ENCODE measurements around the gene MLLT10.

Gene MLLT10

DNA sequence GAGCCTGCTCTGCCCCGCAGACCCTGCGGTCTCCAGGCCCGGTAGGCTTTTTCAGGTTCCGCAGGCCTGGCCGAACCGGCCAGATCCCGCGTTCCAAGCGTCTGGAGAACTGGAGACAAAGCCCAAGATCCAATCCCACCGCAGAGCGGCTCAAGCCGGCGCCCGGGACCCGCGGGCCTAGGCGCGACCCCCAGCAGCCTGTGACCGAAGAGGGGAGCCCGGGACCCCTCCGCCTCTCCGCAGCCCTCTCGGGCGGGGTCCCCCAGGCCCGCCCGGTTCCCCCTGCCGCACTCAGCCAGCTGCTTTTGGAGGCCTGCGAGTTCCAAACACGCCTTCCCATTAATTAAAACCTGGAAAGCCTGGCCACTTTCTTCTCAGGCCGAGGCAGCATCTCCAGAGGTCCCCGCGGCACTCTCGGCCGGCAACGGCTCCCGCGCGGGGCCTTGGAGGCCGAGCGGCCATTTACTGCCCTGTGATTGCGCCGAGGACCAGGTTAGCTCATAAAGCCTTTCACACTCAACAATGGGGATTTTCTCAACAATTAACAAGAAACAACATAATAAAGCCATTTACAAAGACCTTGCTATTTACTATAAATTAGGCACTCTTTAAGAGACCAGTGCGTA, 25.2 kb upstream of the MLLT10 start:
- no peak overlapping the region for H3K27ac Mint-ChIP-seq
- peaks cover 49% of the 10 kb centered on the region for H3K27me3 Mint-ChIP-seq
- intact Hi-C loops (cut with micrococcal nuclease), result no loop called here
- H3K4me3 Mint-ChIP-seq, result no peak overlapping the region
- no peaks in the 10 kb centered on the region for H3K36me3 Mint-ChIP-seq (ENCODE audit: low read depth)
- H3K9me3 Mint-ChIP-seq, result no peaks in the 10 kb centered on the region
- H3K4me1 Mint-ChIP-seq (ENCODE audit: low read depth), result no peaks in the 10 kb centered on the region

DNA sequence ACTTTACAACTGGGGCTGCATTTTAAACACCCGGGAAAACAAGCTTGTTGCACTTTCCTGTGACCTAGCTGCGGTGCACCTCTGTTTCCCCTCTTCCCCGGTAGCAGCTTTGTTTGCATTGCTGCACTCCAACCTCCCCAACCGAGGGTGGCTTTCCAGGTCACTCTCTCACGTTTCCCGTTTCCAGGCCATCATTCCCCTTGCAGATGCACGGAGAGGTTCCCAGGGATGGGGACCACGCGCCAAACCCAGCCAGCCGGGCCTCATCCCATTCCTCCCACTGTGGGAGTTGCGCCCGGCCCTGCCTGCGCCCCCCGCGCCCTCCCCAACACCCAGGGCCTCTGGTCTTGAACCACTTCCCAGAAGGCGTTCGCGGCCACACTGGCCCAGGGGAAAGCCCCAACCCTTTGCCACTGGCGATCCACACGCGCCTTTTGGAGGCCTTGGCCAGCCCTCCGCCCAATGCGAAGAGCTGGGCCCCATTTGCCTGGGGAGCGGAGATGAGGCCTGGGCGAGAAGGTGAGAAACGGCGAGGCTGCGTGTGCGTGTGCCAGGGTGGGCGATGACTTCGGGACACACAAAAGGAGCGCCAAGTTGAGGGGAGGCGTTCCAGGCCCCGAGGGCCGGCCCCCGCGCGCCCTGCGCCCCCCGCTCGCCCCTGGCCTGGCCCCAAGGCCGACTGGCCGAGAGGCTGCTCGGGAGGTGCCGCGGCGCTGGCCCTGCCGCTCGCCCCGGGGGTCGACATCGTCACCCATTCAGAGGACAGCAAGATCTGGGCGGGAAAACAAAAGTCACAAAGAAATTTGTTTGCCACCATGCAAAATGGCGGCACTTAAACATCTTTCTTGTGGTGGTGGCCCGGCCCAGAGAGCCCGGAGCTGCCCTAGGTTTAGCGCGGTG, 24.4 kb upstream of the MLLT10 start:
- H3K4me3 Mint-ChIP-seq, result peak overlapping the region; percentile 40
- H3K27ac Mint-ChIP-seq, result no peak overlapping the region
- H3K36me3 Mint-ChIP-seq (ENCODE audit: low read depth), result no peaks in the 10 kb centered on the region
- H3K4me1 Mint-ChIP-seq (ENCODE audit: low read depth), result no peaks in the 10 kb centered on the region
- intact Hi-C loops (cut with micrococcal nuclease), result no loop called here
- no peaks in the 10 kb centered on the region for H3K9me3 Mint-ChIP-seq
- H3K27me3 Mint-ChIP-seq, result peaks cover 54% of the 10 kb centered on the region

DNA sequence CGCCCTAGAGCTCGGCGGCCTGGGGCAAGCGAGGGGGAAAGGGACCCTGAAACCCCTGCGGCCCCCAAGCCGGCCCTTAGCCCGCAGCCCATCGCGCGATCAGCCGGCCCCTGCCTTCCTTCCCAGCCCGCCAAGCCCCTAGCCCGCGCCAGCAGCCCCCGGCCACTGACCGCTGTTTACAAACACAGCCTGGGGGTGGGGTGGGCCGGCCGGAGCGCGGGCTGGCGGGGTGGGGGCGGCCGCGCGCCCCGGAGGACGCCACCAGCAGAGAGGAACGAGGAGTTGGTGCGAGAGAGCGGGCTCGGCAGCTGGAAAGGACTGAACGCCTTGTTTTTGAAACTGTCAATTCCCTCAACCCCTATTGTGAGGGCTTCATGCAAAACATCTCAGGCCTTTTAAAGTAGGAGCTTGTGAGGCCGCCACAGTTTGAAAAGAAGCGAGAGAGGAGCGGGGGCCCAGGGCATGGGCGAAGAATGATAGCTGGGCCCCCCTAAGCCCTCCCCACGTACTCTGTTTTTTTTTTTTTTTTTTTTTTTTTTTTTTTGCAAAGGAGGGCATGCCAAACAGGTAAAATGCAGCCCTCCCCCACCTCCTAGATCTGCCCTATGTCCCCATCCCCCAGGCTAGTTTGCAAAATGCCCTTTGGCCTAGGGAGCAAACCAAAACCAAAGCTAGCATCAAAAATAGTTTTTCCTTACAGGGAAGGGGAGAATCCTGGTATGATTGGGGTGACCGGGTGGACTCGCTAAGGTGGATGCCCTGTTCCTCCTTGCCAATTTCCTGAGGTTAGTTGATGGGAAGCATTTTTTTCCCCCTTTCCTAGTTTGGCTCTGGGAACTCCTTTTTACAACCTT, 23.6 kb upstream of the MLLT10 start:
- Mint-ChIP-seq H3K36me3 (ENCODE audit: low read depth) (no peaks in the 10 kb centered on the region), H3K27ac (no peak overlapping the region), H3K4me1 (ENCODE audit: low read depth) (no peaks in the 10 kb centered on the region), H3K27me3 (peaks cover 61% of the 10 kb centered on the region), H3K9me3 (no peaks in the 10 kb centered on the region), H3K4me3 (peak overlapping the region; percentile 40)
- intact Hi-C loops (cut with micrococcal nuclease), result no loop called here

DNA sequence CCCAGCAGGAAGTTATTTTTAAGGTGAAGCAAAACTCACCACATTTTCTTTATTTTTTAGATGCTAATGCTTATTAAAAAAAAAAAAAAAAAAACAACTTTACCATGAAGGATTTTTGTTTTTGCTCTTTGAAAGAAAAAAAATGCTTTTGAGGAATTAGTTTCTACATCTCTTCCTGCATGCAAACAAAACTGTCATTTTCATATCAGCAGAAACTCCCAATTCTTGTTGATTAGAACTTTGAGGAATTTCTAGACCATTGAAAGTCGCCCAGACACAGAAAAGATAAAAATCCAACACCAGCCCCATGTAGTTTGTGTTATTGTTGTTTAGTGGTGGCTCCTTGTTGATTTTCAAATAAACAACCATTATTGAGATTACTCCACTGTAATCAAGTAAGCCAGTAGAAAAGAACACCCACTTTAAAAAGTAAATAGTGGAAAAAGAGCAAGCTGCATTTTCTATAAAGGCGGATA, 22.9 kb upstream of the MLLT10 start:
- Mint-ChIP-seq H3K36me3 (ENCODE audit: low read depth) (no peaks in the 10 kb centered on the region), H3K9me3 (no peaks in the 10 kb centered on the region), H3K27ac (no peak overlapping the region), H3K4me1 (ENCODE audit: low read depth) (peaks cover 6% of the 10 kb centered on the region), H3K4me3 (no peak overlapping the region), H3K27me3 (peaks cover 62% of the 10 kb centered on the region)
- intact Hi-C loops (cut with micrococcal nuclease), result no loop called here

DNA sequence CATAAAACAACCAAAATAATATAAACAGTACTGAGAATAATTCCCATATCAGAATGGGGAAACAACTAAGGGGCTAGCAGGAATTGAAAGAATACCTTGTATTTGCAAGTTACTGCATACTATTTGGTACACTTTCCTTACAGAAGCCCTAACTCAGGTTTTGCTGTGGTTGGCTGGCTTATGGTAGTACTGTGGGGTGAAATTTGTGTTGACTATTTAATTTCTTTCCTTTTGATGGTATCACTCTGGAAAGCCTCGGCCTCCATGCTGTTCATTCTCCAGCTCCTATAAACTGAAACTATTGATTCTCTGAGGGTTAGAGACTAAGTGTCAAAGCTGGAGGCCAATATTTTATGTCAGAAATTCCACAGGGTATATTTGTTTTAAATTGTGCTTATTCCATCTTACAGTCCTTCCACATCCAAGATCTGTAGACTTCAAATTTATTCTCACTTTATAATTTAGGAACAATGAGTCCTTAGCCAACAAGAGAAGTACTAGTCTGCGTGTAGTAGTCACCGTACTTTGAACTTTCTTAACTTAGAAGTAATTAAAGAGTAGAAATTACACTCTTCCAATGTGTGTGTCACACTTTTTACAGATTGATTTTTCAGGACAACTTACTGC, 22.0 kb upstream of the MLLT10 start:
- H3K4me3 Mint-ChIP-seq, result no peak overlapping the region
- peaks cover 11% of the 10 kb centered on the region for H3K4me1 Mint-ChIP-seq (ENCODE audit: low read depth)
- peaks cover 63% of the 10 kb centered on the region for H3K27me3 Mint-ChIP-seq
- intact Hi-C loops (cut with micrococcal nuclease), result no loop called here
- H3K36me3 Mint-ChIP-seq (ENCODE audit: low read depth), result no peaks in the 10 kb centered on the region
- H3K9me3 Mint-ChIP-seq, result no peaks in the 10 kb centered on the region
- no peak overlapping the region for H3K27ac Mint-ChIP-seq

DNA sequence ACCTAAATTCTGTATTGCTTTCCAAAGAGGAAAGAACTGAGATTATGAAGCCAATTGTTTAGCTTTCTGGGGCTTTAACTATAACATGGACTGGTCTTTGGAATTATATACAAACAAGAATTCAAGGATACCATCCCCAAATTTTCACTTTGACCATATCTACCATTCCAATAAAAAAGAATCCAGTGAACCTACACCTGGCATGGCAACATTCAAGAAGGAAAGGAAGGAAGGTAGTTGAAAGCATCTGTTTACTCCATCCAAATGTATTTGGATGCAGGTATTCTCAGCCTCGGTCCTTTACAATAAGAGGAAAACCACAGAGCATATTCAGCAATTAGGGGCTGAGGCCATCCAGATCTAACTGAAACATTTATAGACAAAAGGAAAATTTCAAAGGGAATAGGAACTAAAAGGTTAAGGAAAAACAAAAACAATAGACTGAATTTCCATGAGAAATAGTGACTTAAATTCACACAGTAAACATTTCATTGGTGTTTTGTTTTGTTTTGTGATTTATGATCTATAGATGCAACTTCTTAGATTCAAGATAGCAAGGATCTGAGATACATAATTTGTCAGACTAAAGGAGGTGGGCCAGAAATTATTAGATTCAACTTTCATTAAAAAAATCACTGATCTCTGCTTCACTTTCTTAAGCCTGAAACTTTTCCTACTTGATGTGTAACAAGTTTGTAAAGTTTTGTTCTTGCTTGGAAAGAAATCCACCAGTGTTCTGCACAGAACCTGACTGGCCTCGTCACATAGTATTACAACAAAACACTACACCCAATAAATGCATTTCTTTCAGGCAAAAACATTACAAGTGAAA, 21.2 kb upstream of the MLLT10 start:
- no peaks in the 10 kb centered on the region for H3K9me3 Mint-ChIP-seq
- H3K27ac Mint-ChIP-seq, result no peak overlapping the region
- H3K36me3 Mint-ChIP-seq (ENCODE audit: low read depth), result no peaks in the 10 kb centered on the region
- no peak overlapping the region for H3K4me3 Mint-ChIP-seq
- intact Hi-C loops (cut with micrococcal nuclease), result no loop called here
- H3K27me3 Mint-ChIP-seq, result peaks cover 64% of the 10 kb centered on the region
- peaks cover 18% of the 10 kb centered on the region for H3K4me1 Mint-ChIP-seq (ENCODE audit: low read depth)

DNA sequence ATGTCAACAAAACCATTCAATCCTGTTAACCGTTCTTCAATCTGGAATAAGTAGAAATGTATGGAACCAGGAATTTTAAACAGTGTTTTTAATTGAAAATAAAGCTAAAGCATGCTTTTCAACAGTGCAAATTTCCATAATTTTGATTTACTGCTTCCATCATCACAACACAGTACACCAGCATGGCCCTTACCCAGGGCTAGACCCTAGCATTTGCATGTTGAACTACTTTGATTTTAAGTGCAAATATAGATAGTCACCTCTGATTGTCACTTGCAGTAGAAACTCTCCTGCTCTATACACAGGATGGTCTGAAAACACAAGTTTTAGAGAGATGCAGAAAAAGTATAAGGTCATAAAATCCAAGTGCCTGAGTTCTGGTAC, 20.6 kb upstream of the MLLT10 start:
- Mint-ChIP-seq H3K27ac (no peak overlapping the region), H3K4me1 (ENCODE audit: low read depth) (peaks cover 24% of the 10 kb centered on the region), H3K36me3 (ENCODE audit: low read depth) (no peaks in the 10 kb centered on the region), H3K4me3 (no peak overlapping the region), H3K9me3 (no peaks in the 10 kb centered on the region), H3K27me3 (peaks cover 65% of the 10 kb centered on the region)
- intact Hi-C loops (cut with micrococcal nuclease), result no loop called here

DNA sequence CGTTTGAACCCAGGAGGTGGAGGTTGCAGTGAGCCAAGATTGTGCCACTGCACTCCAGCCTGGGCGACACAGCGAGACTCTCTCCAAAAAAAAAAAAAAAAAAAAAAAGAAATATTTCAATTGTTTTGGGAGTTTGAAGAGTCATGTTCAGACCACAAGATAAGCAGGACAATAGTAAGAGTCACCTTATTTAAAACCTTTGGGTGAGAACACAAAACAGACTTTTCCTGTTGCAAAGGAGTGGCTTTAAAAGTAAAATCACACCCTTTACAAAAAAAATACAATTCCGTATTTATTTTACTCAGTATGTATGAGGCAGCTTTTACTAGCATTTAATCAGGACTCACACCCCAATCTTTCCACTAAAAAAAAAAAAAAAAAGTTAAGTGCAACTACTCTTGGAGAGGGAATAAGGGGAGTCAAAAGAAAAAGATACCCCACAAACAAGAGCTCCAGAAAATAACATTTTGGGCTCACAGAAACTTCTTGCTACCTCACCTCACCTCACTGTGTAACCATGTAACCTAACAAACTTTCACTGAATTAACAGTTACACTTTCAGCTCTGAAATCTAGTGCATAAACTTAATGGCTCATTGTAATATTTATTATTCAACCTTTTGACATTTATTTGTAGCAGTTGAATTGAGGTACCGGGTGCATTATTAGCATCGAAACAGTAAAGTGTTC, 19.8 kb upstream of the MLLT10 start:
- Mint-ChIP-seq H3K9me3 (no peaks in the 10 kb centered on the region), H3K4me3 (no peak overlapping the region), H3K27me3 (peaks cover 66% of the 10 kb centered on the region), H3K4me1 (ENCODE audit: low read depth) (peaks cover 33% of the 10 kb centered on the region), H3K27ac (no peak overlapping the region), H3K36me3 (ENCODE audit: low read depth) (no peaks in the 10 kb centered on the region)
- intact Hi-C loops (cut with micrococcal nuclease), result no loop called here

DNA sequence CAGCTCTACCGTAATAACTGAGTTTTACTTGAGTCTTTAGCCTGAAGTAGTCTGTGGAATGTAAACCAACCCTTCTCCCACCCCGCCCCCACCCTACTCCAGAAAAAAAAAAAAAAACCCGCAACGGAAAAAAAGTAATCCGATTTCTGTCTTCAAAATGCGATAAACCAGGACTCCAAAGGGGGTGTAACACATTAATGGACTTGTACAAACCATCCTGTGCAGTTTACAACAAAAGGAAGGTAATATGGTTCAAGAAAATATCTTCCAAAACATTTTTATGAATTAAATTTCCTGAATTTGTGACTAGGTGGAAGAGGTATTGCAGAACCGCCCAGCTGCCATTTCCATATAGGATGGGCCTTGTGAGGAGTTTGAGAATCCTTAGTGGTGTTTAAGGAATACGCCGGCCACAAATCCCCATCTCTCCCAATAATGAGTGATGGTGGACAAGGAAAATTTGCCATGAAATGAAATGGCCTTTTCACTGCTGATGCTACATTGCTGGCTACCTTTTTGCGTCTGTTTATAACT, 19.1 kb upstream of the MLLT10 start:
- H3K4me3 Mint-ChIP-seq, result no peak overlapping the region
- H3K36me3 Mint-ChIP-seq (ENCODE audit: low read depth), result no peaks in the 10 kb centered on the region

DNA sequence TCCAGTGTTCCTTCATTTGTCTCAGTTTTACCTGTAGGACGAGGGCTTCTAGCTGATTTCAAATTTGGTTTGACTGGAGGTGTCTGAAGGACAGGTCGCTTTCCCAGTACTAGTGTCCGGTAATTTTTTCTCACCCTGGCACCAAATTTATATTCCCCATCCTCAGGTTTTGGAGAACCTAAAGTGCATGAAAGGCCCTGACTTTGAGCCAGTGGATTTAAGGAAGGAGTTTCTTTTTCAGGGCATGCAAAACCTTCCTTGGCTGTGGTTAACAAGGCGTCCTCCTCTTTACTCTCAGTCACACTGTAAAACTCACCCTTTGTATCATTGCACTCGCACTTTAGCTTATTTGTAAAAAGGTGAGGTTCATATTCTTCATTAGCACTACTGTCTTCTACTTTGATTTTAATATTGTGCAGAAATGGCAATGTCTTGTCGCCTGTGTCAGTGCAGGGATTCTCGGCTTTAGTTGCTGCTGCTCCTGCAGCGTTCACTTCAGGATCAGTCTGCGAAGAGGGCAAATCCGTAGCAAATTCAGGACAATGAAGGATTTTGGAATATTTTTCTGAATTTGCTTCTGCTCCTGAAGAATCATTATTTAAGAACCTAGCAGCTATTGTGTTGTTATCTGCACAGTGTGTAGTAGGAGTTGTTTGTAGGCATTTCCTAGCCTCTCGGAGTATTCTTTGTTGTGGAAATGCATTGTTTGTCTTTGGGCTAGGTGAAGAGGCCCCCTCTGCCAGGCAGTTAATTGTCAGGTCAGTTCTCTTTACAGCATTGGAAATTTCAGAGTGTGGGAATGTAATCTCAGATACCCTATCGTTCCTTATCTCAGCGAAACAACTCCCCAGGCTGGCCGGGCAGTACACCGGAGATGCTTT, 18.4 kb upstream of the MLLT10 start:
- Mint-ChIP-seq H3K27me3 (peaks cover 71% of the 10 kb centered on the region), H3K4me1 (ENCODE audit: low read depth) (peaks cover 42% of the 10 kb centered on the region), H3K9me3 (no peaks in the 10 kb centered on the region), H3K4me3 (peak overlapping the region; percentile 76), H3K27ac (no peak overlapping the region), H3K36me3 (ENCODE audit: low read depth) (no peaks in the 10 kb centered on the region)
- intact Hi-C loops (cut with micrococcal nuclease), result no loop called here

More for the DNA sequence above, 19.1 kb upstream of the MLLT10 start:
- H3K27ac Mint-ChIP-seq, result no peak overlapping the region
- H3K4me1 Mint-ChIP-seq (ENCODE audit: low read depth), result peaks cover 39% of the 10 kb centered on the region
- no peaks in the 10 kb centered on the region for H3K9me3 Mint-ChIP-seq
- intact Hi-C loops (cut with micrococcal nuclease), result no loop called here
- peaks cover 68% of the 10 kb centered on the region for H3K27me3 Mint-ChIP-seq

DNA sequence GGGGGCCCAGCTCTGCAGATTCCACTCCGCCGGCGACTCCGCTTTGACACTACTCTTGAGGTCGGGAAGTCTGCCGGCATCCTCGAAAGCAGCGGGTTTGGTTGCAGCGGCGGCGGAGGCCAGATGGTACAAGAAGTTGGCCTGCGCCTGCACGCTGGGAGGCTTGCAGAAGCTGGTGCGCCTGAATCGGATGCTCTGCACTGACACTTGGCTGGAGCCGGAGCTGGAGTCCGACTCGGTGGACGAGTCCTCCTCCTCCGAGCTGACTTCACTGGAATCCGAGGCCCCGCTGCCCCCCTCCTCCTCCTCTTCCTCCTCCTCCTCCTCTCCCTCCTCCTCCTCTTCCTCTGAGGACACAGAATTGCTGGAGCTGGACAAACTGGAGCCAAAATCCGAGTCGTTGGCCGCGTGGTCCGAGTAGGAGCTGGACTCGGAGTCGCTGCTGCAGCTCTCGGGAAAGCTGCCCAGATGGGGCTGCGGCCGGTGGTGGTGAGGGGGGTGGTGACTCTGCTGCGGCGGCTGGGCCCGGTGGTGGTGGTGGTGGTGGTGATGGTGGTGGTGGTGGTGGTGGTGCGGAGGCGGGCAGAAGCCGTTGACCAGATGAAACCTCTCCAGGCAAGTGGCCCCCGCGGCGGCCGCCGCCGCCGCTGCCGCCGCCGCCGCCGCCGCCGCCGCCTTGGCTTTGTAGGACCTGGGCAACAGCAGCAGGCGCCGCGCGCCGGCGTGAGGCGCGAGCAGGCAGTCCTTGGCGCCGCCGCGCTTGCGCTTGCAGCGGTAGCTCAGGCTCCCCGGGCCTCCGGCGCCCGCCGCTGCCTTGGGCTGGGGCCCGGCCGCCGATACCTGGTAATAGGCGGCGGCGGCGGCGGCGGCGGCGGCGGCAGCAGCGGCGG, 17.5 kb upstream of the MLLT10 start:
- Mint-ChIP-seq H3K4me3 (peak overlapping the region; percentile 76), H3K9me3 (no peaks in the 10 kb centered on the region), H3K36me3 (ENCODE audit: low read depth) (no peaks in the 10 kb centered on the region), H3K27me3 (peaks cover 70% of the 10 kb centered on the region), H3K4me1 (ENCODE audit: low read depth) (peaks cover 42% of the 10 kb centered on the region), H3K27ac (no peak overlapping the region)
- intact Hi-C loops (cut with micrococcal nuclease), result no loop called here
